PC-9 (cell line): ENCODE data around the gene PDE6B. TPM values are rescaled to one million over a fixed set of nuclear protein-coding genes. Genes with fewer than 3 reads are reported as not detected.

ENCODE experiments used
- BruUV-seq: library from RNA; stranded (reverse); fragments of 400-500 nt; replicated peaks from 2 replicates; lab custom pipeline; 2021; lab: Mats Ljungman, UMichigan
- CTCF ChIA-PET: fragments of 300-600 bp; sonication (Branson Sonifier 250); formaldehyde crosslinking; loops from one replicate; lab custom pipeline; 2022; ENCODE audit warnings: antibody characterized with exemption; lab: Charles Lee
- POLR2A ChIA-PET: fragments of 300-600 bp; sonication (Branson Sonifier 250); formaldehyde crosslinking; loops from one replicate; lab custom pipeline; 2022; ENCODE audit warnings: antibody characterized with exemption; ENCODE audit not compliant: unreplicated experiment; lab: Charles Lee
- DNase-seq, 2 experiments: peaks; one replicate each; pipeline versions ENCODE4 v3.0.0 to v3.0.0-alpha.2; 2015 to 2022; ENCODE audit warnings: mixed read lengths in 1 of 2
- H2AFZ ChIP-seq: fragments of 200-600 bp; sonication (generic); 2 replicates; pipeline ENCODE4 v1.8.1; 2017; ENCODE audit warnings: antibody characterized with exemption
- H3F3A ChIP-seq: fragments of 200-600 bp; sonication (generic); 2 replicates; pipeline ENCODE4 v1.8.1; 2017; ENCODE audit warnings: antibody characterized with exemption, mild to moderate bottlenecking, low read depth; ENCODE audit not compliant: insufficient read depth
- H3K27ac ChIP-seq: fragments of 200-600 bp; sonication (generic); 2 replicates; pipeline ENCODE4 v1.6.1; 2016; ENCODE audit warnings: mixed run types
- H3K27me3 ChIP-seq: fragments of 200-600 bp; sonication (generic); 2 replicates; pipeline ENCODE4 v1.6.1; 2016; ENCODE audit warnings: low read depth, mixed run types; ENCODE audit not compliant: insufficient read depth
- H3K36me3 ChIP-seq: fragments of 200-600 bp; sonication (generic); 2 replicates; pipeline ENCODE4 v1.6.1; 2016; ENCODE audit warnings: low read depth, mixed run types
- H3K4me1 ChIP-seq: fragments of 200-600 bp; sonication (generic); replicated peaks from 2 replicates; pipeline ENCODE4 v1.6.1; 2016; ENCODE audit warnings: mixed run types; ENCODE audit not compliant: insufficient read depth
- H3K4me2 ChIP-seq: fragments of 200-600 bp; sonication (generic); 2 replicates; pipeline ENCODE4 v1.6.1; 2017; ENCODE audit warnings: mixed run types
- H3K4me3 ChIP-seq: fragments of 200-600 bp; sonication (generic); 2 replicates; pipeline ENCODE4 v1.6.1; 2016; ENCODE audit warnings: mixed run types
- H3K79me2 ChIP-seq: fragments of 200-600 bp; sonication (generic); 2 replicates; pipeline ENCODE4 v1.6.1; 2017; ENCODE audit warnings: low read depth, mixed run types
- H3K9me2 ChIP-seq: fragments of 200-600 bp; sonication (generic); 2 replicates; pipeline ENCODE4 v1.8.1; 2017; ENCODE audit warnings: mild to moderate bottlenecking; ENCODE audit not compliant: insufficient read depth
- H3K9me3 ChIP-seq: fragments of 200-600 bp; sonication (generic); 2 replicates; pipeline ENCODE4 v1.8.1; 2016; ENCODE audit warnings: low read depth; ENCODE audit not compliant: insufficient read depth
- H4K20me1 ChIP-seq: fragments of 200-600 bp; sonication (generic); 2 replicates; pipeline ENCODE4 v1.8.1; 2017; ENCODE audit not compliant: insufficient read depth
- EZH2 ChIP-seq: fragments of 200-600 bp; sonication (generic); IDR thresholded peaks from 2 replicates; pipeline ENCODE4 v1.8.0; 2017; ENCODE audit warnings: antibody characterized with exemption, low read depth
- intact Hi-C: fragments of 100-400 bp; cut with micrococcal nuclease; formaldehyde crosslinking; loops from one replicate; pipeline ENCODE4 v1.10.0; 2022; ENCODE audit not compliant: unreplicated experiment
- total RNA-seq: library from RNA; stranded (reverse); gene quantifications from 2 replicates; pipeline ENCODE4 v1.2.3, GENCODE V29; 2021
- TF ChIP-seq, protein P1 (sequence below): fragments of 200-600 bp; sonication (generic); conservative IDR thresholded peaks from 2 replicates; pipeline ENCODE4 v1.6.1; 2017; ENCODE audit warnings: mixed run types, antibody characterized with exemption, mild to moderate bottlenecking, moderate library complexity

The PDE6B gene
- total RNA-seq, 1 experiment from 2014 or later: 5.9 TPM

DNA sequence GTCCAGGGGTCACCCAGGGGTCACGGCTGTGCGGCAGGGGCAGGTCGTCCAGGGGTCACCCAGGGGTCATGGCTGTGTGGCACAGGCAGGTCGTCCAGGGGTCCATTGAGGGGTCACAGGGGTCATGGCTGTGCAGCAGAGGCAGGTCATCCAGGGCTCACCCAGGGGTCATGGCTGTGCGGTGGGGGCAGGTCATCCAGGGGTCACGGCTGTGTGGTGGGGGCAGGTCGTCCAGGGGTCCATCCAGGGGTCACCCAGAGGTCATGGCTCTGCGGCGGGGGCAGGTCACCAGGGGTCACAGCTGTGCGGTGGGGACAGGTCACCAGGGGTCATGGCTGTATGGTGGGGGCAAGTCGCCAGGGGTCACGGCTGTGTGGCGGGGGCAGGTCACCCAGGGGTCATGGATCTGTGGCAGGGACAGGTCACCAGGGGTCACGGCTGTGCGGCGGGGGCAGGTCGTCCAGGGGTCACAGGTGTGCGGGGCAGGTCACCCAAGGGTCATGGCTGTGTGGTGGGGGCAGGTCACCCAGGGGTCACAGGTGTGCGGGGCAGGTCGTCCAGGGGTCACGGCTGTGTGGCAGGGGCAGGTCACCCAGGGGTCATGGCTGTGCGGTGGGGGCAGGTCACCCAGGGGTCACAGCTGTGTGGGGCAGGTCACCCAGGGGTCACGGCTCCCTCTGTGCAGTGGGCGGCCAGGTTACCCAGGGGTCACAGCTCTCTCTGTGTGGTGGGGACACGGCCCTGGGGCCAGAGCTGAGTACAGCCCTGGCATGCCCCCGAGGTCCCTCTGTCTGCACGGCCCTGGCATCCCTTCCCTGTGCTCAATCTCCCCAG lies 32.7 kb downstream of the PDE6B start:
- no TSS peak for BruUV-seq
- intact Hi-C loops: no loop called here
- ChIA-PET POLR2A (no interaction called here), CTCF (no interaction called here)
- Histone ChIP-seq H3K36me3 (no peaks in the 10 kb centered on the region), H3K4me2 (no peak overlapping the region), H3K79me2 (no peaks in the 10 kb centered on the region), H3K27ac (no peak overlapping the region), H3K9me2 (no peaks in the 10 kb centered on the region), H3K4me3 (no peak overlapping the region), H3K4me1 (no peaks in the 10 kb centered on the region), H3K9me3 (no peaks in the 10 kb centered on the region), H2AFZ (no peak overlapping the region), H4K20me1 (no peaks in the 10 kb centered on the region), H3F3A (no peaks in the 10 kb centered on the region), H3K27me3 (peaks cover 29% of the 10 kb centered on the region; the same call in 1 of the 2 replicates)
- no peak for DNase-seq
- no peak for TF ChIP-seq EZH2
- TF ChIP-seq, protein P1, sequence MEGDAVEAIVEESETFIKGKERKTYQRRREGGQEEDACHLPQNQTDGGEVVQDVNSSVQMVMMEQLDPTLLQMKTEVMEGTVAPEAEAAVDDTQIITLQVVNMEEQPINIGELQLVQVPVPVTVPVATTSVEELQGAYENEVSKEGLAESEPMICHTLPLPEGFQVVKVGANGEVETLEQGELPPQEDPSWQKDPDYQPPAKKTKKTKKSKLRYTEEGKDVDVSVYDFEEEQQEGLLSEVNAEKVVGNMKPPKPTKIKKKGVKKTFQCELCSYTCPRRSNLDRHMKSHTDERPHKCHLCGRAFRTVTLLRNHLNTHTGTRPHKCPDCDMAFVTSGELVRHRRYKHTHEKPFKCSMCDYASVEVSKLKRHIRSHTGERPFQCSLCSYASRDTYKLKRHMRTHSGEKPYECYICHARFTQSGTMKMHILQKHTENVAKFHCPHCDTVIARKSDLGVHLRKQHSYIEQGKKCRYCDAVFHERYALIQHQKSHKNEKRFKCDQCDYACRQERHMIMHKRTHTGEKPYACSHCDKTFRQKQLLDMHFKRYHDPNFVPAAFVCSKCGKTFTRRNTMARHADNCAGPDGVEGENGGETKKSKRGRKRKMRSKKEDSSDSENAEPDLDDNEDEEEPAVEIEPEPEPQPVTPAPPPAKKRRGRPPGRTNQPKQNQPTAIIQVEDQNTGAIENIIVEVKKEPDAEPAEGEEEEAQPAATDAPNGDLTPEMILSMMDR: no peak

DNA sequence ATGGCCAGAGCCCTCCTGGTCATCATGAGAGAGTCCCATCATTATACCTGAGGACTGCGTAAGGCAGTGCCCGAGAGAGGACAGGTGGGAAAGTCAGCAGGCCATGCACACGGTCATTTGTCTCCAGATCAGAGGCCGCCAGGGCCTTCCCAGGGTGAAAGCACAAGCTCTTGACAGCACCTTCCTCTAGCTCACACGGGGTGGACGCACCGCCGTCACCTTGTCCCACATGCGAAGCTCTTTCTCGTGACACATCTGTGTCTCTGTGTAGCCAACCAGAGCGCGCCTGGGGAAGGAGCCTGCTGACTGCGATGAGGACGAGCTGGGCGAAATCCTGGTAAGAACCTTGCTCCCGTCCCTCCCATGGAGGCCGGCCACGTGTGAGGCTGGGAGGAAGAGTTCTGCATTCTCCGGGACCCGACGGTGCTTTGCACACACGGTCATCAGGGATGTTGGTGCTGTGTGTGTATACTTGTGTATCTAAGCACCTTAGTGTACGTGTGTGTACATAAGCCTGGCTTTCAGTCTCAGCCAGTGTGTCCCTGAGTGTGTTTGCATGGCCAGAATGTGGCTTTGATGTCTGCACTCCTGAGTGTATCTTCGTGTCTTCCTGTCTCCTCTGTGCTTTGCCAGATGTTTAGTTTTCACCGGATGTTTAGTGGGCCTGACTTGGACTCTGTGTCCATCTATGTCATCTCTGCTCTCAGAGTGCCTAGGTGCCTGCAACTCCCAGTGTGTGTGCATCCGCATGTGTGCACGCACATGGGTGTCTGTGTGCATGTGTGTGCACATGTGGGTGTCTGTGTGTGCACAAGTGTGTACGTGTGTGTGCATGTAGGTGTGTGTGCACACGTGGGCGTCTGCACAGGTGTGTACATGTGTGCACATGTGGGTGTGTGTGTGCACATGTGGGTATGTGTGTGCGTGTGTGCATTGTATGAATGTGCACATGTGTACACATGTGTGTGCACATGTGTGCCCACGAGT lies 33.6 kb downstream of the PDE6B start:
- ChIA-PET POLR2A (no interaction called here), CTCF (no interaction called here)
- Histone ChIP-seq H3K4me2 (no peak overlapping the region), H3F3A (no peaks in the 10 kb centered on the region), H3K36me3 (no peaks in the 10 kb centered on the region), H3K79me2 (no peaks in the 10 kb centered on the region), H3K27ac (no peak overlapping the region), H3K9me2 (no peaks in the 10 kb centered on the region), H3K9me3 (no peaks in the 10 kb centered on the region), H3K4me1 (no peaks in the 10 kb centered on the region), H3K4me3 (no peak overlapping the region), H2AFZ (no peak overlapping the region), H4K20me1 (no peaks in the 10 kb centered on the region), H3K27me3 (peaks cover 19% of the 10 kb centered on the region; the same call in 1 of the 2 replicates)
- intact Hi-C loops: no loop called here
- no peak for TF ChIP-seq EZH2
- TF ChIP-seq, protein P1: no peak
- no peak for DNase-seq
- no TSS peak for BruUV-seq

DNA sequence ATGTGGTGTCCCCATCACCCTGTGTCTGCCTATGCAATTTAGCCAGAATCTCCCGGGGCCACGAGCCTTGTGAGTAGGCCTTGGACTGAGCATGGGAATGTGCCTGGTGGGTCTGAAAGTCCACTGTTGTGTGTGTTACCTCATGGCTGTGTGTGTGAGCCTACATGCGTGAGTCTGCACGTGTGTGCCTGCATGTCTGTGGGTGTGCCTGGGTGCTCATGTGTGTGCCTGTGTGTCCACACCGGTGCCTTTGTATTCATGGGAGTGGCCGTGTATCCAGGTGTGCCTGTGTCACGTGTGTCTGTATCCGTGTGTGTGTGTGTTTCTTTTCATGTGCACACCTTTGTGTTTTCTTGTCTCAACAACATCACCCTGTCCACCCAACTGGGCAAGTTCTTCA lies 34.5 kb downstream of the PDE6B start:
- intact Hi-C loops: no loop called here
- Histone ChIP-seq H3F3A (no peaks in the 10 kb centered on the region), H3K9me2 (no peaks in the 10 kb centered on the region), H4K20me1 (no peaks in the 10 kb centered on the region), H3K4me2 (no peak overlapping the region), H3K4me1 (no peaks in the 10 kb centered on the region), H3K27ac (no peak overlapping the region), H3K36me3 (no peaks in the 10 kb centered on the region), H3K9me3 (no peaks in the 10 kb centered on the region), H3K27me3 (peaks cover 18% of the 10 kb centered on the region; the same call in 1 of the 2 replicates), H3K4me3 (no peak overlapping the region), H3K79me2 (no peaks in the 10 kb centered on the region), H2AFZ (no peak overlapping the region)
- no TSS peak for BruUV-seq
- no peak for DNase-seq
- CTCF ChIA-PET: no interaction called here
- no peak for TF ChIP-seq EZH2
- TF ChIP-seq, protein P1: no peak
- POLR2A ChIA-PET: no interaction called here
